HG02678 (cell line): ENCODE measurements around the gene GRID2.
"Not testable (repeated sequence)": the region's sequence is repeated elsewhere in the genome, so short reads cannot be mapped to it uniquely, and the experiment has no call there.

ENCODE experiments used
- ATAC-seq: cut with Tn5 transposase; IDR thresholded peaks from one replicate; pipeline ENCODE4 v1.9.1; 2021; ENCODE audit warnings: mild to moderate bottlenecking, moderate library complexity; ENCODE audit not compliant: unreplicated experiment

The GRID2 gene

DNA sequence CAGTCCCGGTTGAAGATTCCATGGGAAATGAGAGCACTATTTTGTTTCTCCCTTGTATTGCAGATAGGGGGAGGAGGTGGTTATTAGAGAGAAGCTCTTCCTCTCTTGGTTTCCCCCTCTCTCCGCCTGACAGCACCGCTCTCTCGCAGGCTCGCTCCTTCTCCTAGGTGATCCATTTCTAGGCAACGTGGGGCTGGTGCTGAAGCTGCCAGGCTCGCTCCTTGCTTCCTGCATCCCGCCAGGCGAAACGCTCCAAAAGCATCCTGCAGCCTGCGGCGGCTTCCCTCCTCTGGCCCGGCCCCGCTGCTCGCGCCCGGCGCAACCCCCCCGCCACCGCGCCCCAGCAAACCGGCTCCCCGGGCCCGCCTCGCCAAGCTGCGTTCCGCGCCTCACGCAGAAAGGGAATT lies at the start of gene GRID2:
Gene GRID2, plus strand, starts transcription at position 346 of the 407 bp plus-strand sequence.
- no peak for ATAC-seq

DNA sequence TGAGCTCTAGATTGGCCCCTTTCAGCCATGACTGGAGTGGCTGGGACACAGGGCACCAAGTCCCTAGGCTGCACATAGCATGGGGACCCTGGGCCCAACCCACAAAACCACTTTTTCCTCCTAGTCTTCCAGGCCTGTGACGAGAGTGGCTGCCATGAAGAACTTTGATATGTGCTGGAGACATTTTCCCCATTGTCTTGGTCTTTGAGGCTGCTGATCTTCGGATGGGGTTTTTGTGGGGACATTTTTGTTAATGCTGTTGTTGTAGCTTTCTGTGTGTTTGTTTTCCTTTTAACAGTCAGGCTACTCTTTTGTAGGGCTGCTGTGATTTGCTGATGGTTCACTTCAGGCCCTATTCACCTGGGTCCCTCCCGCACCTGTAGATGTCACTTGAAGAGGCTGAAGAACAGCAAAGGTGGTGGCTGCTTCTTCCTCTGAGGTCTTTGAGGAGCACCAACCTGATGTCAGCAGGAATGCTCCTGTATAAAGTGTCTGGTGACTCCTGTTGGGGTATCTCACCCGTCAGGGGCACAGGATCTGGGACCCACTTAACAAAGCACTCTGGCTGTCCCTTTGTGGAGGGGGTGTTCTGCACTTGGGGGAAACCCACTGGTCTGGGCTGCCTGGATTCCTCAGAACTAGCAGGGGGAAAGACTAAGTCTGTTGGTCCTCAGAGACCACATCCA lies 49.6 kb upstream of the GRID2 start:
- ATAC-seq, result no peak

- no peak for ATAC-seq
These were observed 48.9 kb upstream of the GRID2 start for GRCh38 chr4:92254767-92255442.

DNA sequence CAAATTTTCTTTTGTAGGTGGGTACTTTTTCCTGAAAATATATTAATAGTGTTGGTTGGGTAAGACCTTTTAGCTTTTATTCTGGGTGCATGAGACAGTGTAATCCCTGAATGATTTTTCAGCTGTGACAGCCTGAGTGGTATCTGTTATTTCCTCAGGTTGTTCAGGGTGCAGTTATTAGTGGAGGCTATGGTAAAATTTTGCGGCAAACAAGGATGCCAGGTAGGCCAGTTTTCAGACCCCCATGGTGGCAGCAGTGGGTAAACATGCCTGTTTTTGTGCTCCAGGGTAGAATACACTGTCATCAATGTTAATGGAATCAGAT lies 47.9 kb upstream of the GRID2 start:
- ATAC-seq, result no peak

DNA sequence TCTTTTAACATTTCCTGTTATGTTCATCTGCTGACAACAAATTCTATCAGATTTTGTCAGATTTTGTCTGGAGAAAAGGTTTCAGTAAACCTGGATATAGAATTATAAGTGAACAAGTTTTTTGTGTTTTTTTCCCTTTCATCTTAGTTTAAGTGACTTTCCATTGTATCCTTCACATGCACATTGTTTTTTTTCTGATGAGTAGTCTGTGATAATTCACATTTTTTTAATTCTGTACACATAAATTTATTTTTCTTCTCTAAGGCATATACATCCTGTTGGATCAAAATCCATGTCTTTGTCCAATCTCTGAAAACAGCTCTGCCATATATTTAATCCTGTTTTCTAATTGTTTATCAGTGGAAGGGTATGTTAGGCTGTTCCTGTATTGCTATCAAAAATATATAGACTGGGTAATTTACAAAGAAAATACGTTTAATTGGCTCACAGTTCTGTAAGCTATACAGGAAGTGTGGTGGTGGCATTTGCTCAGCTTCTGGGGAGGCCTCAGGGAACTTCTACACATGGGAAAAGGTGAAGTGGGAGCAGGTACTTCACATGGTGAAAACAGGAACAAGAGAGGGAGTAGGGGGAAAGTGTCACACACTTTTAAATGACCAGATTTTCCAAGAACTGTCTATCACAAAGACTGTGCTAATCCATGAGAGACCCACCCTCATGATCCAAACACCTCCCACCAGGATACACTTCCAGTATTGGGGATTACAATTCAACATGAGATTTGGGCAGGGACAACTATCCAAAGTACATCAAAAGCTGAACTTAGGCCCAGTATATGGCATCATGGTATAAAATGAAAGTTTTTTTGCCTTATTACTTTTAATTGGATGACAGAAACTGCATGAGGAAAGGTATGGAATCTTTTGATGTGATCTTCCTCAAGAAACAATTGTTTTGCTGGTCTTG lies 45.6 kb upstream of the GRID2 start:
- no peak for ATAC-seq

GRCh38 chr4:92261256-92261655 lies 42.5 kb upstream of the GRID2 start:
- ATAC-seq, result no peak

GRCh38 chr4:92262371-92262770 lies 41.4 kb upstream of the GRID2 start:
- ATAC-seq, result no peak

DNA sequence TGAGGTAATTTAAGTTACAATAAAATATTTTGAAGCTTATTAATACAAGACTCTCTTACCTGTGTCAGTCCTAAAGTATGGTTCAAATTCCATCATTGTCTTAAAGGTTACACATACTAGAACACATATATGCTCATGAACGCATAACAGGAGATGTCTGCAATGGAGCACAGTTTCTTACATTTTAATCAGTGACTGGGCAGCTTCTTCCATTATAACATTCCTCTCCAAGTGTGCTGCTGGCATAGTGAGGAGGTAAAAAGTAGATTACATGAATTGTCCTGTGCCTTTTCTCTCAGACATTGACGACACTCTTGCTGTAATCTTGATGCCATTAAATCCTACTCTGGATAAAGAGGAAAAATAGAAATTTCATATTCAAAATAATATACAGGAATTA lies 40.8 kb upstream of the GRID2 start:
- no peak for ATAC-seq

GRCh38 chr4:92263575-92263974 lies 40.2 kb upstream of the GRID2 start:
- no peak for ATAC-seq

GRCh38 chr4:92264163-92264562 lies 39.6 kb upstream of the GRID2 start:
- ATAC-seq, result no peak

- no peak for ATAC-seq
These were observed 38.7 kb upstream of the GRID2 start for GRCh38 chr4:92265021-92265420.

DNA sequence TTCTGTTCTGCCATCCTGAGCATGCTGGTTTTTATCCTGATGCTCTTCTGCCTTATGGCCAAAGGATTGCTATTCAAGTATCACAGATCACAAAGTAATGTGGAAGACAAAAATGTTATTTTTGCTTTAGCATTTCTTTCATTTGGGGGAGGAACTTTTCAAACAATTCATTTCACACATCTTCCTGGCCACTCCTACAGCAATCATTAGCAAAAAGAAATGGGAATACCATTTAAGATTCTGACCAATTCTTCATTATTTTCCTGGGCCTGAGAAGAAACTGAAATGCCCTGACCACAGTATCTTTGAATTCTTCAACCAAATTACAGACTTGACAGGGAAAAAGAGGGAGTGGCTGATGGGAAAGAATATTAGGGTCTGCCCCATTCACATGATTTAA lies 38.0 kb upstream of the GRID2 start:
- ATAC-seq, result no peak

- no peak for ATAC-seq
These were observed 37.2 kb upstream of the GRID2 start for GRCh38 chr4:92266521-92266920.

DNA sequence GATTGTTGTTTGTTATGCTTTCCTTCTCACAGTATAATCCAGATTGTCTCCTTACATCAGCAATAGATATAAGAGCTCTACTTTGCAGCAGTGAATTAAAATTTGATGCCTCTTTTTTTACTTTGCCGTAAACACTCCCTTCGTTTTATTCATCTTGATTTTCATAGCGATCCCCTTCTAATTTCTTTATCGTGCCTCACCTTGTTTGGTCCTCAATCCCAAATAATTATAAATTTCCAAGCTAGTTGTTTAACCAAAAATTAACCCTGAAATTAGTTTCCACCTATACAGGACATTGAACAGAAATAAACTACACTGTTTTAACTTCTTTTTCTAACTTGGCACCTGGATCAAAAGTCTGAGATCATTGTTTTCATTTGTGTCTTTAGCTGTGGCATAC lies 35.1 kb upstream of the GRID2 start:
- ATAC-seq, result no peak

DNA sequence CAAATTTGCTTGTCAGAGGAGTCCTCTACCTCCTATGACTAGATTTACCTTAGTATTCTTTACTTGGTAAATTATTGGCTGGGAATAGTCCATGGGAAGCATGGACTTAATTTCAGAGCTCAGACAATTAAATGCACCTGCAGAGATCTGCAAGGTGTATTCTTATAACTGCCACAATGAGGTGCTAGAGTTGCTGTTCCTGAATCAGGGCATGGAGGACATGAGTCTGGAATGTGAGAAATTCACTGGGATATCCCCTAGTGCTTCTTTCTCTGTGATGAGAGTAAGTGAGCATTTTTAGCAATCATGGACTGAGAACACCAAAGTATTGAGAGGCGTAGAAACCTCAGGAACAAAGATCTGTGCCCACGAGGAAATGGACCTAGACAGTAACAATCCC lies 32.9 kb upstream of the GRID2 start:
- ATAC-seq, result no peak

- not testable (repeated sequence) for ATAC-seq
These were observed 32.2 kb upstream of the GRID2 start for GRCh38 chr4:92271551-92271950.

GRCh38 chr4:92277057-92277881 lies 26.5 kb upstream of the GRID2 start:
- not testable (repeated sequence) for ATAC-seq

- ATAC-seq, result no peak
These were observed 24.5 kb upstream of the GRID2 start for GRCh38 chr4:92279296-92279695.

DNA sequence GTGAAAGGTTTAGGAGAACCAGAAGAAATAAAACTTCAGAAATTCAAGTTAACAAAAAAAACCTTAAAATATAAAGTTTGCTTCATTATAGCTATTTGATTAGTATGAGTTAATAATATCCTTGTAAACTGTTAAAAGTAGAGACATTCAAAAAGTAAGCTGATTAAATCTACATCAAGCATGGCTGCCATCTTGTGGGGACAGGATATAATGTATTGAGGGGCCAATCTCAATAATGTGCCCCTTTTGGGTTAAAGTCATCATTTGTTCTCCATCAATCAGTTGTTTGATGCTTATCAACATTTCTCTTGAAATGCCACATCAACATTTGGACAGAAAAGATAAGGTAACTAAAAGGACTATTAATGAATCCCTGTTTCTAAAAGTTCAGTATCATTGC lies 4.6 kb upstream of the GRID2 start:
- ATAC-seq, result no peak

DNA sequence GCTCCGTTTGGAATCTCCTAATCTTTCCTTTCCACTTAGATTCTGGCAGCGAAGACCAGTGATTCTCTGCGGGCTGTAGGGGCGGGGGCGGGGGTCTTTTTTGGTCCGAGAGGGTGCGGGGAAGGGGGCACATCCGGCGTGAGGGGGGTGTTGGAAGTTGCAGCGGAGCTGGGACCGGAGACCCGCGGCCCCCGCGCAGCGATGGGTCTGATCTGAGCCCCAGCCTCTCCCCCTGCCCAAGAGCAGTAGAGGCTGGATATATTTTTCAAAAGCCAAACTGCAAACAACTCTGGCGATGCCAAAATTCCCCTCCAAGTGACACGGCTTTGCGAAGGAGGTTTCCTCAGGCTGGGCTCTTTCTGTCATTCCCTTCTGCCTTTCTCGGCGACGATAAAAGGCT lies 355 bp downstream of the GRID2 start:
- ATAC-seq, result no peak

DNA sequence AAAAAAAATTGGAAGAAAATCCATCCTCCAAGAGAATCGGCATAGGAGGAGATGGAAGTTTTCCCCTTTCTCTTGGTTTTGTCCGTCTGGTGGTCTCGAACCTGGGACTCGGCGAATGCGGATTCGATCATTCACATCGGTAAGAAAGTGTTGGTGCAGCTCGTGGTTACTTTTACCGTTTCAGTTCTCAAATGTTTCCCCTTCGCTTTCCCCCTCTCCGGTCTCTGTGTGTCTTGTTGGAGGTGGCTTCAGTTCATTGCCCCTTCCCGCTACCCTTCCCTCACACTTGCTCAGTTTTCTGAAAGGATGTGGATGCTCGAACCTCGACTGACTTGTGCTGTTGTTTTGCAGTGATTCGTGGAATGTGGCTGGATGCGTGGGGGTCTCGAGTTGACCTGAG lies 840 bp downstream of the GRID2 start:
- no peak for ATAC-seq
